GM21367 (cell line): Measurements from ENCODE around the gene PSMA1.
"Not testable (repeated sequence)": the region's sequence is repeated elsewhere in the genome, so short reads cannot be mapped to it uniquely, and the experiment has no call there.

Source experiments
- ATAC-seq: cut with Tn5 transposase; IDR thresholded peaks from one replicate; pipeline ENCODE4 v1.9.1; 2021; ENCODE audit not compliant: unreplicated experiment

Gene PSMA1

DNA sequence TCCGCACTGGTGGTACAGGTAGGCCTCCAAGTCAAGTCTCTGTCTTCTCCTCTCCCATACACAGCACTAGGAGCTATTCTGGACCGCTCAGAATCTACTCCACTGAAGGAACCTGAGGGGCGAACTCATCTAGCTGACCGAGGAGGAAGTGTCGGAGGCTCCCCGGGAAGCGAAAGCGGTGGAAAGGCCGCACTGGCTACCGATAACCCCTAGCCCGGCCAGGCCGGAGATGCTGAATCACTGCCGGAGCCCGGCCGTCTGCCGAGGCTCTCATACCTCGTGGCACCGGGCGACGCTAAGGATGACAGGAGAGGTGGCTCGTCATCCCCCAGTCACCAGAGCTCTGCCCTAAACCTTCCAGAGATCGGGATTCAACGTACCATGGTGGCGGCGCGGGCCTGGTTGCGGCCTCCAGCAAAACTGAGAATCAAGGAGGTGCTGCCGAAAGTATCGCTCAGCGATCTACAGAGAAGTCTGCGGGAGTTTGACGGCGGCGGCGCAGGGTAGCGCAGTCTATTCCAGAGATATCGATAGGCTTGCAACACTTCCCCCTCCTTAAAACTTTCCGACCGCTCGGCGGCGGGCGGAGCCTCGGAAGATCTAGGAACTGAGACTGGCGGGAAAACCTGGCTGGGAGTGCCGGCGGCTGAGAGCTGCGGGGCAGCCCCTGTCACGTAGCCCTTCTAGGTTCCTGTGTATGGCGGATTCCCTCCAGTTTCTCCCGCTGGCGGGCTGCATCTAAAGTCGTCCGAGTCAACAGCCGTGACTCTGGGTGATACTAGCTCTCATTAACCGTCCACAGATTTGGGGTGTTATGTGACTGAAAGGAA is at the start of gene PSMA1:
PSMA1 (minus strand) TSS at position 470 of the 830 bp plus-strand sequence; CDS start at position 383, 87 bp downstream.
- peak; percentile 88 for ATAC-seq

DNA sequence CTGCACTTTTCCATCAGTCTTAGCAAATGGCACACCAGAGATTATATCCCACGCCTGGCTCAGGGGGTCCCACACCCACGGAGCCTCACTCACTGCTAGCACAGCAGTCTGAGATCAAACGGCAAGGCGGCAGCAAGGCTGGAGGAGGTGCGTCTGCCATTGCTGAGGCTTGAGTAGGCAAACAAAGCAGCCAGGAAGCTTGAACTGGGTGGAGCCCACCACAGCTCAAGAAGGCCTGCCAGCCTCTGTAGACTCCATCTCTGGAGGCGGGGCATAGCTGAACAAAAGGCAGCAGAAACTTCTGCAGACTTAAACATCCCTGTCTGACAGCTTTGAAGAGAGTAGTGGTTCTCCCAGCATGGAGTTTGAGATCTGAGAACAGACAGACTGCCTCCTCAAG is 49.3 kb upstream of the PSMA1 start:
- not testable (repeated sequence) for ATAC-seq

DNA sequence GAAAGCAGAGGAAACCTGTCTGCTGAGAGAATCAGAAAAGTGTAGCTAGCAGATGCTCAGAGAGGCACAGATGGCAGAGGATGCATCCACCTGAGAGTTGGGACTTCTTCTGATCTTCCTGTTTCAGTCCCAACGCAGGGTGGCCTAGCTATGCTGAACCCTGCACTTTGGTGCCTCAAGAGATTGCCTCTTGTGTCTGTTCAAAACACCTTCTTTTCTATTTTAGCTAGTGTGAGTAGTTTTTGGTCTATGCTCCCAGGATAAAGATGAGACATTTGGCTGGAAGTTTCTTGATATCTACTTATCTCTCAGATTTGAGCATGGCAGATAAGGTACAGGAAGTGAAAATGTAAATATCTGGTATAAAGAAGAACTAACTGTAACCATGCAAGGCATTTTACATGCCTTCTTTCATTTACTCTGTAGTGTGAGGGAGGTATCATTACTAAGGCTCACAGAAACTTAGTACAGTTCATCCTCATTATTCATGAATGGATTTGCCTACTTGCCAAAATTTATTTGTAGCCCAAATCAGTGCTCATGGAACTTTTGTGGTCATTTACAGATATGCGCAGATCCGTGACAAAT is 47.0 kb upstream of the PSMA1 start:
- no peak for ATAC-seq

DNA sequence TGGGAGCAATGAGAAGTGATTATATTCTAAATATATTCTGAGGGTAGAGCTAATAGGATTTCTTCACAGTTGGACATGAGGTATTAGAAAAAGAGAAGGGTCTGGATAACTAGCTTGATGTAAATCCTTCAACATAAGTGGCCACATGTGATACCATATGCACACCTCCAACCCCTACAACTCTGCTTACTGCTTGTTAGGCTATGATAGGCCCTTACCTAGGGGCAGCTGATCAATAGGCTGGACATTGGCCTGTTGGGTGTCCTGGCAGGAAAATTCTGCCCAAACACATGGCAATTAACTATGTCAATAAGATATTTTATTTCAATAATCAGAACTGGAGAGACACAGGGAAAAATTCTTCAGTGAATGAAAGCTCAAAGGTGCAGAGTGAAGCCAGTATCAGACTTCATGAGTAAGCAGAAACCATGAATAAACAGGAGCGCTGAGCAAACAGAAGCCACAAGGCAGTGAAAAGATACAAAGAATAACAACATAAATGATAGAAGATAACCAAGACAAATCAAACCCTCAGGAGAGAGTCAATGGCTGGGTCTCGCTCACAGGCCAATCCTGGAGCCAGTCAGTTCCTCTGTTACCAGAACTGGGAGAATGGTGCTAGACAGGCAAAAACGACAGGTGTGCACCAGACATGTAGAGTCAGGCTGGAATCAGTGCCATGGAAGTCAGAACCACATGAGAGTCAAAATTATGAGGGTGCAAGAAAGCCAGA is 46.3 kb upstream of the PSMA1 start:
- ATAC-seq = no peak

DNA sequence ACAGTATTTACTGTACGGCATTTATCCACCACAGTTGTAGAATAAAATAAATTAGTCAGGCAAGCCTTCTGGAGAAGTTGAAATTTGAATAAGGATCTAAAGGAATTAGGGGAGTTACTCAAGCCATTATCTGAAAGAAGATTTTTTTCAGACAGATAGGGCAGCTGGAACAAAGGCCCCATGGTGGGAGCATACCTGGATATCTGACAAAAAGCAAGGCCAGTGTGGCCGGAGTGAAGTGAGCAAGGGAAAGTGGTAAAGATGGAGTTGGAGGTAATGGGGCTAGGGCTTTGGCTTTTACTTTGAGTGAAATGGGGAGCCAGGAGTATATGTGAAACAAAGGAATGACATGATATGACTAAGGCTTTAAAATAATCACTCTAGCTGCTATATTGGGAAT is 45.7 kb upstream of the PSMA1 start:
- no peak for ATAC-seq

DNA sequence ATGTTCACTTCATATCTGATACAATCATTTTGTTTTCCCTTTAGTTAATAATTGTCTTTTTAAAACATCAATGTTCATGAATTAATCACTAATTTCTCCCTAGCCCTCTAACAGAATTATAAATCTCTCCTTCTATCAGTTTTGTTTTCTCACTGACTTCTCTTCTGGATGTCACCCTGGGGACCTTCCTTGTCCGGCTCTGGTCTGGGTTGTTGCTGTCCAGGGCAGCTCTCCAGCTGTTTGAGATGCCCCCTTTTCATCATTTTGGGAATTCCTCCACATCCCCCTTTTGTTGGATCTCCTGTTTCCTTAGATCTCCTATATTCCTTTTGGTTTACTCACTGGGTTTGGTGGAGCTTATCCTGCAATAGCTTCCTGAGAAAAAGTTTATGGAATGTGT is 35.6 kb upstream of the PSMA1 start:
- no peak for ATAC-seq

DNA sequence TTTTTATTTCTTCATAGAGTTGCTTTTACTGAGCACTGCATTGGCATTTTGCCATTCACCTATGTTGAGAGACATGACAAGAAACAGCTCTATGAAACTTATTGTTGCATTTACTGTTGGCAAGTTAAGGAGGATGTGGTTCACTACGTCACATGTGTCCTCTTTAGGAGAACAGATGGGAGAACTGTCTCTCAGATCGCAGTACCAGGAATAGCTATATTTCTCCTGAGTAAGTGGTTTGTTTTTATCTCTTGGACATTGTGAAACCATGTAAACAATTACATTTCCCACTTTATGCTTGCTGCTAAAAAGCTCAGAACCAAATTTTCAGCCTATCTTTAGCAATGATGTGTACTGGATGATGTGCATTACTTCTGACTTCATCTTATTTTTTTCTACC is 34.8 kb upstream of the PSMA1 start:
- ATAC-seq = no peak

DNA sequence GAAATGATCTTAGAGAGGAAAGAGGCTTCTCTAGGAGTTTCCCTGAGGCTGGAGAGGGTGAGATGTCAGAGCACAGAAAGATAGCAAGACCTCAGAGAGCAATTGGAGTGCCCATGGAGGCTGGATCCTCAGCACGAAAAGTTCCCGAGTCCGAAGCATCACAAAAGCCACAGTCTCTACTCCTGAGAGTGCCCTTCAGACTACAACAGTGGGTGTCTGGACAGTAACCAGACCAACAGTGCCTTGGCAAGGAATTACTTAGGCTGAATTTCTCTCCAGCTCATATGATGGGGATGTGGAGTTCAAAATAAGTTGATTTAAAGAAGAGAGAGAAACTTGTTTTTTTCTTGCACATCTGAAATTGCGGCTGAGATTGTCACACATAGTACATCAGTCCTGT is 31.9 kb upstream of the PSMA1 start:
- no peak for ATAC-seq

DNA sequence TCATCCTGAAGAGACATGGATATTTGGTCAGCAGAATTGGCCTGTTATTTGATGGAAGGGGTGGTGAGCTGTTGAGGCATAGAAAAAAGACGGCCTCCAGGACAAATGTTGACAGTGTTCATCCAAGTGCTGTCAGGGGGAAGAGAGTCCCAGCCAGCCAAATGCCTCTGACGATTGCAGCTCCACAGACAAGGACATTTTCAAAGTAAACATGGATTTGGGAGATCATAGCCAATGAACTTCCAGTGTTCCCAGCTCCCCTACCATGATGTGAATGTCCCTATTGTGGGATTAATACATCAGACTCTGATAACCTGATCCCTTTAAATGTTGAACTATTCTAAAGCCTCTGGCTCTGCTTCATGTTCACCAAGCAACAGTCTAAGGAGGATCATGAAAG is 31.2 kb upstream of the PSMA1 start:
- ATAC-seq = no peak

DNA sequence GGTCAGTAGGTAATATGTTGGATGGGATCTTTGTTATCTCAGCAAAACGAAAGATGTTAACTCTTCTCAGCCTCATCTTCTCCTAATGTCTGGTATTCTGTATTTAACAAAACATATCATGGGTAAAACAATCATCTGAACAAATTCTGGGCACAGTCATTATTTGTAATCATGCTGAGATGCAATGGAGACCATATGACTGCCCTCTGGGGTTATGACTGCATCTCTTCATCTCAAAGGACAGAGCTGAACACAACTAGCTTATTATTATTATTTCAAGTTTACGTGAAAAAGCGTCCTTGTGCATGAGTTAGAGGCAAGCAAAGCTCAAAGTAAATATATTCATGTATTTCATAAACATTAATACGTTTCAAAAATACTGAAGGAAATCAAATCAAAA is 29.7 kb upstream of the PSMA1 start:
- no peak for ATAC-seq

DNA sequence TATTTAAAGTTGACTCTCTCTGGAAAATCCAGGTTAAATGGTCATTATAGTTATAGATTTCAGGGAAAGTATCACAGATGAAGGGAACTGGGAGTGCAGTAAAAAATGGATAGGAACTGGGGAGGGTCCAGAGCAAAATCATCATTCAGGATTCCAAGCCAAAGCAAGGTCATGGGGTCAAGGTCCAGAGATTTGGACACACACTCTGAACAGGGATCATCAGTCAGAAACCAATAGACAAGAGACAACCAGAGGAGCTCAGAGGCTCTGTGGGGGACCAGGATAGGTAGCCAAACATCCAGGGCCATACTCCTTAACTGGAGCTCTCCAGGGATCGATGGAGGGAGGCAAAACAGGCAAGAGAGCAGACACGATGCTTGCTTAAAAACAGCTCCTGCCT is 27.3 kb upstream of the PSMA1 start:
- no peak for ATAC-seq

DNA sequence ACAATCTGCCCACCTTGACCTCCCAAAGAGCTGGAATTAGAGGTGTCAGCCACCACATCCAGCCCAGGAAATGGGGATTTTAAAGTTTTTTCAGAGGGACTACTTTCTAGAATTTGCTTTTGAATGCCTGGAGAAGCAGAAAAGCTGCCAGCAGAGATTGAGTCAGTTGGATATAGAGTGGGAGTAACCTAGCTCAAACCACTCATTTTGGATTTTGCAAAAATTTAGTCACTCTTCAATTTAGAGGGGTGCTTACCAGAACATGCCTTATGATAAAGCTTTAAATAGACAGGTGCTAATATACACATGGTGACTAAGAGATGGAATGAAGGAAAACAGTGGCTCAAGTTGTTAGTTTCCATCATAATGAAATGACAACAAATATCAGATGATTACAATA is 26.5 kb upstream of the PSMA1 start:
- no peak for ATAC-seq

DNA sequence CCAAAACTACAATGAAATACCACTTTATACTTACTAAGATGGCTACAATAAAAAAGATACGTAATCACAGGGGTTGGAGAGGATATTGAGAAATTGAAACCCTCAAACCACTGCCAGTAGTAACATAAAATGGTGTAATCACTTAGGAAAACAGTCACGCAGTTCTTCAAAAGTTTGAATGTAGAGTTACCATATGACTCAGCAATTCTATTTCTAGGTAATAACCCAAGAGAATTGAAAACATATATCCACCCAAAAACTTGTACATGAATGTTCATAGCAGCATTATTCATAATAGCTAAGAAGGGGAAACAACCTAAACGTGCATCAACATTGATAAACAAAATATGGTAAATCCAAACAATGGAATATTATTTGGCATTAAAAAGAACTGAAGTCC is 24.4 kb upstream of the PSMA1 start:
- ATAC-seq = peak; percentile 78

DNA sequence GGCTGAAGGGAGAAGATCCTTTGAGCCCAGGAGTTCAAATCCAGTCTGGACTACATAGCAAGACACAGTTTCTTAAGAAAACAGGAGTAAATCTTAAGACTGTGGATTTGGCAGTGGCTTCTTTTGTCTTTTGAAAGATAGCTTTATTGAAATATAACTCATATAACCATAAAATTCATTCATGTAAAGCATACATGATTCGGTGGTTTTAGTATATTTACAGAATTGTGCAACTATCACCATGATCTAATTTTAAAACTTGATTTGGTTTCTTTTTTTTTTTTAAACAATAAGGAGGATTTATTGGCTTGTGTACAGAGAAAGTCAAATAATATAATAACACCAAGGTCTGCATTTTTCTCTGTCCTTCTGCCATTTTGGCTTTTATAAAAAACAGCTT is 23.1 kb upstream of the PSMA1 start:
- ATAC-seq = no peak

DNA sequence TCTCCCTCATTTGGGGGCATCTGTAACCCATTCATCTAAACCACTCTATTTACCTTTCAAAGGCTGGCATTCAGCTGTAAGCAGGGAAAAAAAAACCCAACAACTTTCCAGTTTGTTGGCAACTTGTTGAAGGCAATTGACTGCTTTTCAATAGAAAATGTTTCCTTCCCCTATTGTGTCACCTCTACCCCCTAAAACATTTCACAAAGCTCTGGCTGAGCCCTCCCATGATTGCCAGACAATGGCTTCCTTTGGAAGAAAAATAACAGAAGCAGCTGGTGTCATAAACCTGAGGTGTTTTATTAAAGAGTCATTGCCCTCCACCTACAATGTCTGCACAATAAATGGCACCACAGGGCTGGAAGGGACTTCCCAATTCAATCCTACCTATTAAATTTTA is 22.1 kb upstream of the PSMA1 start:
- ATAC-seq = no peak

DNA sequence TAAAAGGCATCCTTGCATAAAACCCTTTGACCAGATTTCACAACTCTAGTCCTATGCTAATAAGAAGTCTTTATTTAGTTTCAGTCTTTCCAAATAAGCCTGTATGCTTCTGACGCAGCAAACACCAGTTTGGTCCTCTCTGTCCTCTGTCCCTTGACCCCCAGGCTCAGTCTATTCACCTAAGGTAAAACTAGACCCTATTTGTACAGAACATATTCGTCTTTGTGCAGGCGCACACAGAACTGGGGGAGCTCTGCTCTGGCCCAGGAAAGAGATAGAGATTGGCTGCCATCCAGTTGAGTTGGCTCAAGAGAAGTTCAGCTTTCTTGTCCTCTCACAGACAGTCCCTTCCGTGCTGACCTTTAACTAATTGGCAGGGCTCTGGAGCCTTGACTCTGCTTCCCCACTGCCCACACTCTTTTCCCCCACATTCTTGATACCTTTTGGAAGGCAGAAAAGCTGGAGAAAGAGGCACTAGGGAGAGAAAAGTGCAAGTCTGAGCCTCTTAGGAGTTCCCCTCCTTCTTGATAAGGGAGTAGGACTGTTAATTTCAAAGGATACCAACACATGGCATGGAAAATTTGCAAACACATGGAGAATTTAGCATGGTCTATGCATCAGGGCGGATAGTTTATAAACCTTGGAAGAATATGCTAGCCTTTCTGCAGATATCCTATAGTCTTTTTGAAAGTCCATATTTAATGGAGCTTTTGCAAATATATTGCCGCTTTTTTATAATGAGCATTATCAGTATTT is 21.2 kb upstream of the PSMA1 start:
- ATAC-seq = no peak

DNA sequence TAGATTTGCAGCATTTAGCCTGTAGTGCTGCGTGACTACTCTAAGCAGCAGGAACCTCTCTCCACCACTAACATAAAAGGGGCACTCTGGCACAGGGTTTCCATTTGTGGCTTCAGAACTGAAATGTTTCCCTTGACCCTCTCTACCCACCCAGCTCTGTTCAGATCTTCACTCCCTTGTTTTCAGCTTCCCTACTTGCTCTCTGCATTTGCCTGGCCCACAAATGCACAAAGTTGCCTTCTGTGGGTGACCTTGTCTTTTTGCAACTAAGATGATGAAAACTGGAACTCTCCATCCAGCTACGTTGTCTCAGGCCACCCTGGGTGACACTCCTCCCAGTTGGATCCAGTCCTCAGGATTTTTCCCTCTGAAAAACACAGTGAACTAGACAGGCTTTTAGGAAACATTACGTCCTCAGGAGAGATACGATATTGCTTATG is 19.8 kb upstream of the PSMA1 start:
- ATAC-seq = no peak

DNA sequence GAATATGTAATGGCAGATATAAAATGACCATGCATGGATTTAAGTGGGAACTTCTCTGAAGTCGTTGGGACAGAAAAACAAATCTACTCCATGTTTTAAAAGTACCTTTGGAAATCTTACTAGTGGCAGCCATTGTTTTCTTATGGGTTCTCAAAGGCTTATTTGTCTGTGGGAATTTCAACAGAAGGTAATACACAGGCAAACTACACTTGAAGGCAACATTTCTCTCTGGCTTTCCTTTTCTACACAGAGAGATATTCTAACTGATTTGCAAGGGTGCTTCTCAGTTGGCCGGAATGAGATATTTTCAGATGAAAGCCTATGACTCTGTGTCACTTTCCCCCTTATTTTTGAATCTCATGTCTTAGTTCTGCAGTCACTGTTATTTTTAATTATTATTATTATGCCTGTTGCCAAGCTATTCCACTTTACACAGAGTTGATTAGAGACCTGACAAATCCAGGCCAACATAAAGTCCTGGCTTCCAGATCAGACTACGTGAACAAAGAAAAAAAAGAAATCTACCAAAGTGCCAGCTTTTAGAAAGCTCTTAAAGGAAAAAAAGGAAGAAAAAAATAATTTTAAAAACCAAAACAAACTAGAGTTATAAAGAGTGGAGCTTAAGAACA is 18.9 kb upstream of the PSMA1 start:
- ATAC-seq = no peak

DNA sequence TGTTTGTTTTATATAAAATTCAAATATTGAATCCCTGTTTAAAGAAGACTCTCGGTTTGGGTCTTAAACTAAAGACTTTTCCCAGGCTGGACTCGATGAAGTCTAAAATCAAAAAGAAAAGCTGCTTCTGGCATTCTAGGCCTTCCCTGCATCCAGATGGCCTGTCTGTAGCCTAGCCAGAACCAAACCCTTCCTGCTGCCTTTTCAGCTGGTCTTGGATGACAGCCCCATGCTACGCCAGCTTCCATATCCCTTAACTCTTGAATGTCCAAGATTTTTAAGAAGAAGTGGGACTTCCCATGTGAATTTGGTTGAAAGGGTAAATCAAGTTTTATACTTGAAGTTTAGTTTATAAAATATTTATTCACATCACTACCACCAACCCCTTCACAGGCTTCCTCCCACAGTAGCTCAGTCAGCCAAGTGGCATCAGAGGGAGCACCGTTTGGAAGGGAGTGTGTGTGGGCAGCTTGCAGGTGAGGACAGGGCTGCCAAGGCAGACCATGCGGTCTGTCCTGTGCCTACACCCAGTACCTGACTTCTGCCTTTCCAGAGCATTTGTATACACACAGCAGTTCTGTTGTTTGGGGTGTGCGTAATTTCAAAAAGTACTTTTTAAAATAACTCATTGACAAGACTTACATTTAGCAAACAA is 18.2 kb upstream of the PSMA1 start:
- ATAC-seq = no peak

DNA sequence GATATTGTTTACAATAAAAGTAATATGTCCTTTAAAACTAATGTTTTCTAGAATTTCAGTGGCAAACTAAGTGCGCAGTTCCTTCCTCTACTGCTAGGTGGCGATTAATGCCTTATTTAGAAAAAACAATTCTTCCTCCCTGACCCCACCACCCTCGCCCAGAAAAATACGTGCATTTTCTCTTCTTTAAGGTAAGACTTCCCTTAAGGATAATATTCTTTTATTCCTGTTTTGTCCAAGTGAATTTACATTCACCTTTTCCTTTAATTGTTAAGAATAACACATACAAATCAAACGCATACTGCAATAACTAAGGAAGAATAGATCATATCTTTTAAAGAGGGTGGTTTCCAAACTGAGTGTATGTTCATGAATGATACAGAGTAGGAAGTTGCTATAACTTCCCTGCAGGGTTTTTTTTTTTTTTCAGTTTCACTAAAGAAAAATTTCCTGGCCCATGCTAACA is 17.0 kb upstream of the PSMA1 start:
- no peak for ATAC-seq
